ENCODE results near the gene C14orf119.
A peak's percentile ranks its signal among the peaks of the same experiment; 100 is the strongest.

C14orf119 gene

GRCh38 chr14:23060536-23061260, 34.6 kb upstream of the C14orf119 start:
- DNase-seq (ENCODE audit: low read depth), result no peak

- DNase-seq (ENCODE audit: low read depth), result peak; percentile 78
These were observed 33.3 kb upstream of the C14orf119 start for GRCh38 chr14:23062002-23062401.

- DNase-seq (ENCODE audit: low read depth), result no peak
These were observed 31.7 kb upstream of the C14orf119 start for GRCh38 chr14:23063601-23064000.

GRCh38 chr14:23066368-23066767, 28.9 kb upstream of the C14orf119 start:
- DNase-seq (ENCODE audit: low read depth), result no peak

- no peak for DNase-seq (ENCODE audit: low read depth)
These were observed 28.2 kb upstream of the C14orf119 start for GRCh38 chr14:23066855-23067744.

GRCh38 chr14:23067847-23068788, 27.2 kb upstream of the C14orf119 start:
- DNase-seq (ENCODE audit: low read depth), result no peak

GRCh38 chr14:23068789-23069412, 26.4 kb upstream of the C14orf119 start:
- peak; percentile 59 for DNase-seq (ENCODE audit: low read depth)

- DNase-seq (ENCODE audit: low read depth), result no peak
These were observed 25.9 kb upstream of the C14orf119 start for GRCh38 chr14:23069413-23069806.

- no peak for DNase-seq (ENCODE audit: low read depth)
These were observed 24.8 kb upstream of the C14orf119 start for GRCh38 chr14:23070262-23071129.

- DNase-seq (ENCODE audit: low read depth), result peak; percentile 72
These were observed 23.9 kb upstream of the C14orf119 start for GRCh38 chr14:23071244-23071920.

- no peak for DNase-seq (ENCODE audit: low read depth)
These were observed 23.3 kb upstream of the C14orf119 start for GRCh38 chr14:23071921-23072539.

GRCh38 chr14:23074906-23075305, 20.4 kb upstream of the C14orf119 start:
- no peak for DNase-seq (ENCODE audit: low read depth)

- no peak for DNase-seq (ENCODE audit: low read depth)
These were observed 18.4 kb upstream of the C14orf119 start for GRCh38 chr14:23076785-23077408.

GRCh38 chr14:23077962-23078361, 17.3 kb upstream of the C14orf119 start:
- DNase-seq (ENCODE audit: low read depth), result no peak

GRCh38 chr14:23078692-23079116, 16.6 kb upstream of the C14orf119 start:
- peak; percentile 98 for DNase-seq (ENCODE audit: low read depth)

GRCh38 chr14:23079716-23080115, 15.6 kb upstream of the C14orf119 start:
- peak; percentile 46 for DNase-seq (ENCODE audit: low read depth)

- DNase-seq (ENCODE audit: low read depth), result no peak
These were observed 14.8 kb upstream of the C14orf119 start for GRCh38 chr14:23080474-23080873.

GRCh38 chr14:23085458-23085857, 9.8 kb upstream of the C14orf119 start:
- DNase-seq (ENCODE audit: low read depth), result no peak

GRCh38 chr14:23086565-23086964, 8.7 kb upstream of the C14orf119 start:
- no peak for DNase-seq (ENCODE audit: low read depth)

Measured in GM04503 (cell line).